PC-3 (cell line): ENCODE results near the gene GPC3. TPM values are rescaled to one million over a fixed set of nuclear protein-coding genes. Genes with fewer than 3 reads are reported as not detected.

Experiments used
- ATAC-seq: fragments of 200-7000 bp; cut with Tn5 transposase; 2 replicates; pipeline ENCODE4 v1.9.1; 2020; ENCODE audit warnings: mild to moderate bottlenecking, moderate library complexity
- BruUV-seq: library from RNA; stranded (reverse); fragments of 400-500 nt; replicated peaks from 2 replicates; lab custom pipeline; 2021; lab: Mats Ljungman, UMichigan
- CTCF ChIA-PET: fragments of 300-600 bp; sonication (Branson Sonifier 250); formaldehyde crosslinking; loops from one replicate; lab custom pipeline; 2022; ENCODE audit warnings: antibody characterized with exemption; lab: Charles Lee
- POLR2A ChIA-PET: fragments of 300-600 bp; sonication (Branson Sonifier 250); formaldehyde crosslinking; loops from one replicate; lab custom pipeline; 2022; ENCODE audit warnings: antibody characterized with exemption; ENCODE audit not compliant: unreplicated experiment; lab: Charles Lee
- DNase-seq: peaks from one replicate; pipeline ENCODE4 v3.0.0-alpha.2; 2015
- H2AFZ ChIP-seq: fragments of 300-600 bp; sonication (generic); 2 replicates; pipeline ENCODE4 v1.6.0; 2016; ENCODE audit warnings: antibody characterized with exemption, low read length
- H3F3A ChIP-seq: fragments of 300-600 bp; sonication (generic); one replicate; pipeline ENCODE4 v1.6.0; 2017; ENCODE audit warnings: antibody characterized with exemption, low read length, control low read depth, mild to moderate bottlenecking; ENCODE audit not compliant: unreplicated experiment
- H3K27ac ChIP-seq: fragments of 300-600 bp; sonication (generic); 2 replicates; pipeline ENCODE4 v1.5.1; 2016; ENCODE audit warnings: mild to moderate bottlenecking, low read length
- H3K27me3 ChIP-seq: fragments of 300-600 bp; sonication (generic); 2 replicates; pipeline ENCODE4 v1.6.1; 2016; ENCODE audit warnings: low read length, mixed read lengths
- H3K36me3 ChIP-seq: fragments of 300-600 bp; sonication (generic); 2 replicates; pipeline ENCODE4 v1.6.1; 2016; ENCODE audit warnings: low read depth, mixed run types, low read length, mixed read lengths
- H3K4me1 ChIP-seq: fragments of 300-600 bp; sonication (generic); 2 replicates; pipeline ENCODE4 v1.5.1; 2016; ENCODE audit warnings: low read length; ENCODE audit not compliant: insufficient read depth
- H3K4me2 ChIP-seq: fragments of 300-600 bp; sonication (generic); 2 replicates; pipeline ENCODE4 v1.6.0; 2016; ENCODE audit warnings: low read length
- H3K4me3 ChIP-seq: fragments of 300-600 bp; sonication (generic); 2 replicates; pipeline ENCODE4 v1.5.1; 2016; ENCODE audit warnings: mild to moderate bottlenecking, low read length, mixed read lengths
- H3K79me2 ChIP-seq: fragments of 300-600 bp; sonication (generic); 2 replicates; pipeline ENCODE4 v1.6.1; 2017; ENCODE audit warnings: low read length, mixed read lengths
- H3K9ac ChIP-seq: fragments of 300-600 bp; sonication (generic); 2 replicates; pipeline ENCODE4 v1.6.0; 2016; ENCODE audit warnings: mild to moderate bottlenecking, low read length
- H3K9me2 ChIP-seq: fragments of 300-600 bp; sonication (generic); replicated peaks from 2 replicates; pipeline ENCODE4 v1.6.1; 2016; ENCODE audit warnings: mixed run types, low read length, mixed read lengths
- H3K9me3 ChIP-seq: fragments of 300-600 bp; sonication (generic); 2 replicates; pipeline ENCODE4 v1.6.1; 2016; ENCODE audit warnings: low read length, mixed read lengths
- H4K20me1 ChIP-seq: fragments of 300-600 bp; sonication (generic); 2 replicates; pipeline ENCODE4 v1.6.1; 2016; ENCODE audit warnings: low read length, mixed read lengths
- EZH2 ChIP-seq: fragments of 300-600 bp; sonication (generic); IDR thresholded peaks from one replicate; pipeline ENCODE4 v1.6.1; 2017; ENCODE audit warnings: antibody characterized with exemption, mild to moderate bottlenecking, low read length; ENCODE audit not compliant: unreplicated experiment
- EZH2phosphoT487 ChIP-seq: fragments of 300-600 bp; sonication (generic); IDR thresholded peaks from 2 replicates; pipeline ENCODE4 v1.6.1; 2018; ENCODE audit warnings: mild to moderate bottlenecking, antibody characterized with exemption, low read length, borderline replicate concordance
- intact Hi-C: fragments of 100-400 bp; cut with micrococcal nuclease; formaldehyde crosslinking; loops from 2 replicates; pipeline ENCODE4 v1.9.0; 2023
- total RNA-seq: library from RNA; depleted of rRNA; stranded (reverse); fragments of >200 nt; gene quantifications from 2 replicates; pipeline ENCODE4 v1.2.3, GENCODE V29; 2014
- TF ChIP-seq, protein P1 (sequence below): fragments of 300-600 bp; sonication (generic); conservative IDR thresholded peaks from 2 replicates; pipeline ENCODE4 v1.5.1; 2017; ENCODE audit warnings: antibody characterized with exemption, low read depth, mild to moderate bottlenecking, low read length

GPC3 gene
- total RNA-seq, 1 experiment from 2014 or later, result not detected

- H3F3A ChIP-seq, result no peaks in the 10 kb centered on the region
- H3K36me3 ChIP-seq, result no peaks in the 10 kb centered on the region
- H3K79me2 ChIP-seq, result no peaks in the 10 kb centered on the region
- no peak overlapping the region for H3K4me2 ChIP-seq
- no peaks in the 10 kb centered on the region for H4K20me1 ChIP-seq
- H3K9me3 ChIP-seq, result no peaks in the 10 kb centered on the region
- DNase-seq (no peak), ATAC-seq (no peak)
- ChIA-PET POLR2A (no interaction called here), CTCF (no interaction called here)
- intact Hi-C loops, result no loop called here
- BruUV-seq, result no TSS peak
- no peak overlapping the region for H3K27ac ChIP-seq
- H3K4me1 ChIP-seq, result no peaks in the 10 kb centered on the region
- H3K27me3 ChIP-seq, result peaks cover 49% of the 10 kb centered on the region
- H3K9me2 ChIP-seq, result no peaks in the 10 kb centered on the region
- no peak overlapping the region for H2AFZ ChIP-seq
- no peak overlapping the region for H3K9ac ChIP-seq
- H3K4me3 ChIP-seq, result no peak overlapping the region
- TF ChIP-seq EZH2 (no peak), EZH2phosphoT487 (no peak)
- TF ChIP-seq, protein P1, sequence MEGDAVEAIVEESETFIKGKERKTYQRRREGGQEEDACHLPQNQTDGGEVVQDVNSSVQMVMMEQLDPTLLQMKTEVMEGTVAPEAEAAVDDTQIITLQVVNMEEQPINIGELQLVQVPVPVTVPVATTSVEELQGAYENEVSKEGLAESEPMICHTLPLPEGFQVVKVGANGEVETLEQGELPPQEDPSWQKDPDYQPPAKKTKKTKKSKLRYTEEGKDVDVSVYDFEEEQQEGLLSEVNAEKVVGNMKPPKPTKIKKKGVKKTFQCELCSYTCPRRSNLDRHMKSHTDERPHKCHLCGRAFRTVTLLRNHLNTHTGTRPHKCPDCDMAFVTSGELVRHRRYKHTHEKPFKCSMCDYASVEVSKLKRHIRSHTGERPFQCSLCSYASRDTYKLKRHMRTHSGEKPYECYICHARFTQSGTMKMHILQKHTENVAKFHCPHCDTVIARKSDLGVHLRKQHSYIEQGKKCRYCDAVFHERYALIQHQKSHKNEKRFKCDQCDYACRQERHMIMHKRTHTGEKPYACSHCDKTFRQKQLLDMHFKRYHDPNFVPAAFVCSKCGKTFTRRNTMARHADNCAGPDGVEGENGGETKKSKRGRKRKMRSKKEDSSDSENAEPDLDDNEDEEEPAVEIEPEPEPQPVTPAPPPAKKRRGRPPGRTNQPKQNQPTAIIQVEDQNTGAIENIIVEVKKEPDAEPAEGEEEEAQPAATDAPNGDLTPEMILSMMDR, result no peak
These were observed 80.1 kb downstream of the GPC3 start for GRCh38 chrX:133905305-133905704.

DNA sequence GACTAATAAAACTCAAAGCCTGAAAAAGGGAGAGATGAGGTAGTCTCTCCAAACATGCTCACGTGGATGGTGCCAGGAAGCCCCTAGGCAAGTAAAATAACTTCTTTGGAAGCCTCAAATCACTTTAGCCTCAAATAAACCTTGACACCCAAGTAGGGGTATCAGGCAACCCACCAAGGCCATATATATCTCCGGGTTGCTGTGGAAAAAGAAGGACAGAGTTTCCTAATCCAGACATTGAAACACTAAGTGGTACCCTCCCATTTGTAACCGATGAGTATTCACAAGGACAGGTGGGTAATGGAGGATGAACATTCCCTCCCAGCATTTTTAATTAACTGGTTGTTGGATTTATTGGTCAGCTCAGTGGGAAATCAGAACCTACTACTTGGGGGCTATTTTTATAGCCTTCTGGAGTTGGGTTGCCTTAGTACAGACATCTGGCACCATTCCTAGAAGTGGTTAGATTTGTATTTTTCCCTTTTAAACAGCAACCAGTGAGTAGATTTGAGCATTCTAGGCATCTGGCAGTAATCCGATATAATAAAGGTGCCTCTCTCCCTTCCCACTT lies 87.7 kb downstream of the GPC3 start:
- no peaks in the 10 kb centered on the region for H3K9me2 ChIP-seq
- no TSS peak for BruUV-seq
- H3K36me3 ChIP-seq, result no peaks in the 10 kb centered on the region
- H3K27me3 ChIP-seq, result no peaks in the 10 kb centered on the region; the same call in 1 of the 2 replicates
- no peak overlapping the region for H3K27ac ChIP-seq
- H4K20me1 ChIP-seq, result no peaks in the 10 kb centered on the region
- intact Hi-C loops, result no loop called here
- no peak overlapping the region for H3K4me3 ChIP-seq
- H3K9ac ChIP-seq, result no peak overlapping the region
- H3F3A ChIP-seq, result no peaks in the 10 kb centered on the region
- no peaks in the 10 kb centered on the region; the same call in 1 of the 2 replicates for H3K4me1 ChIP-seq
- DNase-seq, result no peak
- CTCF ChIA-PET, result no interaction called here
- TF ChIP-seq, protein P1, result no peak
- TF ChIP-seq EZH2 (no peak), EZH2phosphoT487 (no peak)
- ATAC-seq, result no peak
- POLR2A ChIA-PET, result no interaction called here
- H2AFZ ChIP-seq, result no peak overlapping the region
- H3K4me2 ChIP-seq, result no peak overlapping the region
- H3K9me3 ChIP-seq, result no peaks in the 10 kb centered on the region
- no peaks in the 10 kb centered on the region for H3K79me2 ChIP-seq

DNA sequence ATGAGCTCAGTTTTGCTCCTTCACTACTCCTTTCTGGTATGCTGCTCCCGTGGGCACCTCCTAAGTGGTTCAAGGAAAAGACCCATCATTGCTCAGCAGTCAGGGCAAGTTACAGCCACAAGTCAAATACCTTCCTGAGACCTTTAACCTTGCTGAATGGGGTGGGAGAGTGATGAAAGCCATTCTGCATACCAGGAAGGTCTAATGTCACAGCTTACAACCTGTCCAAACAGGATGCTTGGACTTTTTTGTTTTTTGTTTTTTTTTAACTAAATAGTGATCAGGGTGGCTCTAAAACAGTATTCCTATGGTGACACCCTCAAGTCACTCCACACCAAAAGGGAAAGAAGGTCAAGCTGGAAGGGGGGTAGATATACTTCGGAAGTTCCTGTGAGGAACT lies 93.1 kb downstream of the GPC3 start:
- Histone ChIP-seq H3K4me1 (no peaks in the 10 kb centered on the region), H3K4me3 (no peak overlapping the region), H3K27ac (no peak overlapping the region), H3K9me3 (no peaks in the 10 kb centered on the region), H3F3A (no peaks in the 10 kb centered on the region), H3K4me2 (no peak overlapping the region), H4K20me1 (no peaks in the 10 kb centered on the region), H3K79me2 (no peaks in the 10 kb centered on the region), H3K27me3 (no peaks in the 10 kb centered on the region), H3K9ac (no peak overlapping the region), H3K36me3 (no peaks in the 10 kb centered on the region), H3K9me2 (no peaks in the 10 kb centered on the region), H2AFZ (no peak overlapping the region)
- no TSS peak for BruUV-seq
- no peak for DNase-seq
- ChIA-PET POLR2A (no interaction called here), CTCF (no interaction called here)
- TF ChIP-seq EZH2 (no peak), EZH2phosphoT487 (no peak)
- TF ChIP-seq, protein P1, result no peak
- intact Hi-C loops, result no loop called here
- ATAC-seq, result no peak
